Jurkat, Clone E6-1 (cell line): ENCODE results near the gene CNN2.

ENCODE experiments used
- DNase-seq: peaks from one replicate; pipeline ENCODE4 v3.0.0-alpha.2; 2011; ENCODE audit warnings: low read depth, low spot score
- H3K4me3 ChIP-seq: 2 replicates; pipeline ENCODE4 v1.5.1; 2011; ENCODE audit warnings: mild to moderate bottlenecking, low read length, control low read depth, moderate library complexity

The CNN2 gene

DNA sequence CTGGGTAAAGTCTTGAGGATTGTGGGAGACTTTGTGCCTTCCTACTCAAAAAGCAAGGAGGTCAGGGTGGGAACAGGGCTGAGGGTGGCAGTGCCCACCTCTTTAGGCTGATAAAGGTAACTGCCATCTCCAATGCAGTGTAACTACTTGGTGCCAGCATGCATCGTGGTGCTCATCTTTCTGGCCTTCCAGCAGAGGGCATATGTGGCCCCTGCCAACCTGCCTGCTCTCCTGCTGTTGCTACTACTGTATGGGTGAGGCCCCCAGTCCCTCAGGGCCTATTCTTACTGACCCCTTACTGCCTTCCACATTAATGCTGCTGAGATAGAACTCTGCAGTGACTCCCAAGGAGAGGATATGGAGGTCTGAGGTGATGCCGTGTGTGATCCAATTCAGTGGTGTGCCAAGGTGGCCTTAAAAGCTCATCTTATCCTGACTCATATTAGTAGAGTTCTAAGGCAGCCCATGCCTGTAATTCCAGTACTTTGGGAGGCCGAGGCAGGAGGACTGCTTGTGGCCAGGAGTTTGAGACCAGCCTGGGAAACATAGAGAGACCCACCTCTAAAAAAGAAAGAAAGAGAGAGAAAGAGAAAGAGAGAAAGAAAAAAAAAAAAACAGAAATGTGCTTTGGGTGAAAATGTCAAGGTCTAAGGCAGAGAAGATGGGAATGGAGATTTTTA, 30.9 kb downstream of the CNN2 start:
- DNase-seq, result peak; percentile 67
- H3K4me3 ChIP-seq, result no peak overlapping the region

DNA sequence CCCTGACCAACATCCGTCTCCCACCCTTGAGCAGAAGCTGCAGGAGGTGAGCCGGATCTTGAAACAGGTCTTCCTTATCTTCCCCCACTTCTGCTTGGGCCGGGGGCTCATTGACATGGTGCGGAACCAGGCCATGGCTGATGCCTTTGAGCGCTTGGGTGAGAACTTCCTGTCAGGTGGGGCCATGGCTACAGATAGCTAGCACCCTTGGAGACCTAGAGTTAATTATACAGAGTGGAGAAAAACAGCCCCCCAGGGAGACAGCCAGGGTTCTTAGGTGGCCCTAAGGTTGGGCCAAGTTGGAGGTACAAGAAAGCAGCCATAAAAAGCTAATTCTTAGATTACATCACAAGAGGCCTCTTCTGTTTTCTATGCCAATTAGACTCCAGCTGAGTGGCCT, 31.7 kb downstream of the CNN2 start:
- DNase-seq, result no peak
- no peak overlapping the region for H3K4me3 ChIP-seq

DNA sequence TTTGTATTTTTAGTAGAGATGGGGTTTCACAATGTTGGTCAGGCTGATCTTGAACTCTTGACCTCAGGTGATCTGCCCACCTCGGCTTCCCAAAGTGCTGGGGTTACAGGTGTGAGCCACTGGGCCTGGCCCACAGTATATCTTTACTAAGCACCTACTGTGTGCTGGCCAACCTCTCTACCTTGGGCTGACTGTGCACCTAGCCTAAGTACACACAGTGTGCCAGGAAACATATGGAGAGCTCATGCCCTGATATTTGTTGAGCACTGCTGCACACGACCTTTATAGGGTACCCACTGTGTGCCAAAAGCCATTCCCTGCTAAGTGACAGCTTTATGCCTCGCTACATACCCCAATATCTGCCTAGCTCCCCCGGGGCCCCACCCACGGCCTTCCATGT, 34.3 kb downstream of the CNN2 start:
- no peak for DNase-seq
- no peak overlapping the region for H3K4me3 ChIP-seq

DNA sequence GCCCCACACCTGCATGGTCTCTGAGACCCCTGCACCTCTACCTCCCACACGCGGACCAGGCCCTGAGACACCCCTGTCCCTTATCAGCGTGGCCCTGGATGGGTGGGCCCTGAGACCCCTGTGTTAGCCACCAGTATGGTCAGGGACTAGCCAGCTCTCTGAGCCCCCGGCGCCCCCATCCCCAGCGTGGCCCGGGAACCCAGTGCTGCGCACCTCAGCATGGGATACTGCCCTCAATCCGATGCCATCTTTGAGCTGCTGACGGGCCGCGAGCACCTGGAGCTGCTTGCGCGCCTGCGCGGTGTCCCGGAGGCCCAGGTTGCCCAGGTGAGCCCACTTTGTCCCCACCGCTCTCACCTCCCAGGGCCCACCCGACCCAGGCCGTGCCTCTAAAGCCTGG, 35.6 kb downstream of the CNN2 start:
- no peak for DNase-seq
- no peak overlapping the region for H3K4me3 ChIP-seq

DNA sequence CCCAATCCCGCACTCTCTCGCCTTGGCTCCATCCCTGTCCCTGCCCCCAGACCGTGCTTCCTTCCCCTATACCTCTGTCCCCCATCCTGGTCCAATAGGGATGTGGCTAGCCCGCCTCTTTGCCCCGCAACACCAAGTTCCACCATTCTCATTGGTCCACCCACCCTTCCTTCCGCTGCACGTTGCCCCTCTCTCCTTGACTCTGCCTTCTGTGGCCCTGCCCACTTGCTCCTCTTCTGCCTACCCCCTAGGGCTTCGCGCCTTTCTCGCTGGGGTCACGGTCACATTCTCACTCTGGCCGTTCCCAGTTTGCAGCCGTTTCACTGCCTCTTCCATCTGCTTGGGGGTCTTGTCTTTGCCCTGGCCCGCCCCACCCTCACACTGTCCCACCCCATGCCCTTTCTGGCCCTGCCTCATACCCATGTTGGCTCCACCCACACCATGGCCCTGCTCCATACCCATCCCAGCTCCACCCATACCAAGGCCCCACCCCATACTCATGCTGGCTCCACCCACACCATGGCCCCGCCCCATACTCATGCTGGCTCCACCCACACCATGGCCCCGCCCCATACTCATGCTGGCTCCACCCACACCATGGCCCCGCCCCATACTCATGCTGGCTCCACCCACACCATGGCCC, 36.1 kb downstream of the CNN2 start:
- DNase-seq, result no peak

DNA sequence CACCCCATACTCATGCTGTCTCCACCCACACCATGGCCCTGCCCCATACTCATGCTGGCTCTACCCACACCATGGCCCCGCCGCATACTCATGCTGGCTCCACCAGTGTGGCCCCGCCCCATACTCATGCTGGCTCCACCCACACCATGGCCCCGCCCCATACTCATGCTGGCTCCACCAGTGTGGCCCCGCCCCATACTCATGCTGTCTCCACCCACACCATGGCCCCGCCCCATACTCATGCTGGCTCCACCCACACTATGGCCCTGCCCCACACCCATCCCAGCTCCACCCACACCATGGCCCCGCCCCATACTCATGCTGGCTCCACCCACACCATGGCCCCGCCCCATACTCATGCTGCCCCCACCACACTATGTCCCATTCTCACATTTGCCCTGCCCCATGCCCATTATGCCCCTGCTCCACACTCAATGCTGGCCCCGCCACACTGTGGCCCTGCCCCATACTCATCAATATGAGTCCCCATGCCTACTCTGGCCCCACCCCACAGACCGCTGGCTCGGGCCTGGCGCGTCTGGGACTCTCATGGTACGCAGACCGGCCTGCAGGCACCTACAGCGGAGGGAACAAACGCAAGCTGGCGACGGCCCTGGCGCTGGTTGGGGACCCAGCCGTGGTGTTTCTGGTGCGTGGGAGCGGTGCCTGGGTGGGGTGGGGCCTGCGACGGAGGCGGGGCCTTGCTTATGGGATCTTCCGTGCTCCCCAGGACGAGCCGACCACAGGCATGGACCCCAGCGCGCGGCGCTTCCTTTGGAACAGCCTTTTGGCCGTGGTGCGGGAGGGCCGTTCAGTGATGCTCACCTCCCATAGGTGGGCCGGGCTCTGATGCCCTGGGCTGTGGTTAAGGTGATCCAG, 36.9 kb downstream of the CNN2 start:
- H3K4me3 ChIP-seq, result no peak overlapping the region
- DNase-seq, result no peak

More for the DNA sequence above, 36.1 kb downstream of the CNN2 start:
- no peak overlapping the region for H3K4me3 ChIP-seq

DNA sequence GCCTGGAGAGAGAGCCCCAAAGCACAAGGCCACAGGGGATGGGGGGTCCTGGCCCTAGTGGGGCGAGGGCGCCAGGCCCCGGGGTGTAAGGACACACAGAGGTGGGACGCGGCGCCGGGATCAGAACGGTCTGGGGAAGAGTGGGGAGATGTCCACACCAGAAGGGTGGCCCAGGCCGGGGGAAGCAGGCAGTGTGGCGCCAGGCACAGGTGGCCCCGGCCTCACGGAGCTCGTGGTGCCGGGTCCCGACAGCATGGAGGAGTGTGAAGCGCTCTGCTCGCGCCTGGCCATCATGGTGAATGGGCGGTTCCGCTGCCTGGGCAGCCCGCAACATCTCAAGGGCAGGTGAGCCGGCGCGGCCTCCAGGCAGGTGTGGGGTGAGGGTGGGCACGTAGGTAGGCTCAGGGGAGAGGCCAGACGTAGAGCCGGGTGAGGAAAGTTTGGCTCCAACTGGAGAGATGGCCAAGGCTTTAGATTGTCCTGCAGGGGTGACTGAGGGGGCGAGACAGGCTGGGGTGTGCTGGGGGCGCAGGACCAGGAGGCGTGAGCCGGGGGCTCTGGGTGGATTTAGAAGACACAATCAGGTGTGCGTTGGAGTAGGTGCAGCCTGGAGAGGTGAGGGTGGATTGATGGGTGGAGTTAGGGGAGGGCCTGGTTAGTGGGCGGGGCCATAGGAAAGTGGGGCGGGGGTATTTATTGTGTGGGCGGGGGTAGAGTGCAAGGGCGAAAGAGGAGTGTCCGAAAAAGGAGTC, 37.7 kb downstream of the CNN2 start:
- no peak overlapping the region for H3K4me3 ChIP-seq
- no peak for DNase-seq

DNA sequence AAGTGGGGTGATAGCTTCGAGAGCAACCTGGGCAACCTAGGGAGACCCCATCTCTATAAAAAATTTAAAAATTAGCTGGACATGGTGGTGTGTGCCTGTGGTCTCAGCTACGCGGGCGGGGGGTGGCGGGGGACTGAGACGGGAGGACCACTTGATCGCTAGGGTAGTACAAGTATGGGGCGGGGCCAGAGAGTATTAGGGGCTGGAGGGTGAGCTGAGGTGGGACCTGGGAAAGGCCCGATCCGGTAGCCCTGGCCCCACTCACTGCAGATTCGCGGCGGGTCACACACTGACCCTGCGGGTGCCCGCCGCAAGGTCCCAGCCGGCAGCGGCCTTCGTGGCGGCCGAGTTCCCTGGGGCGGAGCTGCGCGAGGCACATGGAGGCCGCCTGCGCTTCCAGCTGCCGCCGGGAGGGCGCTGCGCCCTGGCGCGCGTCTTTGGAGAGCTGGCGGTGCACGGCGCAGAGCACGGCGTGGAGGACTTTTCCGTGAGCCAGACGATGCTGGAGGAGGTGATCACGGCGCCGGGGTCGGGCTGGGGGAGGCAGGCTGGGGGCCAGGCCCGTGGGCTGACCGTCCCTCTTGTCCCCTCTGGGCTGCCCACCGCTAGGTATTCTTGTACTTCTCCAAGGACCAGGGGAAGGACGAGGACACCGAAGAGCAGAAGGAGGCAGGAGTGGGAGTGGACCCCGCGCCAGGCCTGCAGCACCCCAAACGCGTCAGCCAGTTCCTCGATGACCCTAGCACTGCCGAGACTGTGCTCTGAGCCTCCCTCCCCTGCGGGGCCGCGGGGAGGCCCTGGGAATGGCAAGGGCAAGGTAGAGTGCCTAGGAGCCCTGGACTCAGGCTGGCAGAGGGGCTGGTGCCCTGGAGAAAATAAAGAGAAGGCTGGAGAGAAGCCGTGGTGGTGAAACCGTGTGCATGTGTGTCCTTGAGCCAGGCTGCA, 38.5 kb downstream of the CNN2 start:
- DNase-seq, result peak; percentile 60
- H3K4me3 ChIP-seq, result peak overlapping the region; percentile 27

DNA sequence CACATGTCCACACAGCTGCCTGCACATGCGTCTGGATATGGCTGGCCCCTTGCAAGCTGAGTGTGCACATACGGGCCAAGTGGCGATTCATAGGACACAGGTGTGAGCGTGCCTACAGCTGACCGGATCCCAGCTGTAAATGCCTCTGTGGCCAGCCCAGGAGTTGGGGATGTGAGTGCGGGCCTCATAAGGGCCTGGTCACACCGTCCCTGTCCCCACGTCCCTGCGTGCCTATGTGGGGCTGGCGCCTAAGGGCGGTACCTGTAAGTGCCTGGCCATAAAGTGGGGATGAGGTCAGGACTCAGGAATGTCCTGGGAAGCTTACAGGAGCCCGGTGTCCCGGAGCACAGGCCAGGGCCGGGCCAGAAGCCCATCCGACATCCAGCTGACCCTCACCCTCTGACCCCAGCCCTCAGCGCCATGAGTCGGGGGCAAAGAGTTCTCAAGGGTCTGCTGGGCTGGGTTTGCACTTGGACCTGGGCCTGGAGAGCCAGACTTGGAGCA, 39.2 kb downstream of the CNN2 start:
- no peak overlapping the region; the same call in 1 of the 2 replicates for H3K4me3 ChIP-seq
- no peak for DNase-seq

DNA sequence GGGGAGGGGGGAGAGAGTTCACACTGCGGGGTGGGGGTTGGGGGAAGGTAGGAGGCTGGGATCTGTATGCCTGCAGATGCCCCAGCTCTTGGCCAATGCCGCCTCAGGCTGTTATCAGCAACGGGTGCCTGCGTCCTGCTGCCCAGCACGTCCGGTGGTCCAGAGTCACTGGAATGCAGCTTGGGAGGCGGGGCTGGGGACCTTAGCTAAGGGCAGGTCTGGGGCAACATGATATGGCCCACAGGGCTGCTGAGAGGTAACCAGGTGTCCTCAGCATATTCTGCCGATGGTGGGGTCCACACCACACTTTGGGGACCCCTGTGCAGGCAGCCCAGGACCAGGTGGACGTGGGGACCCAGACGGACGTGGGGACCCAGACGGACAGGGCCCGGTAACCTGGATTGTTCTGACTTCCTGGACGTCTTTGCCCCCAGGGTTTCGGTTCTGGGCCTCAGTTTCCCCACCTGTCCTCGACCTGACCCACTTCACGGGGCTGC, 39.9 kb downstream of the CNN2 start:
- DNase-seq, result no peak
- H3K4me3 ChIP-seq, result peak overlapping the region; percentile 53

DNA sequence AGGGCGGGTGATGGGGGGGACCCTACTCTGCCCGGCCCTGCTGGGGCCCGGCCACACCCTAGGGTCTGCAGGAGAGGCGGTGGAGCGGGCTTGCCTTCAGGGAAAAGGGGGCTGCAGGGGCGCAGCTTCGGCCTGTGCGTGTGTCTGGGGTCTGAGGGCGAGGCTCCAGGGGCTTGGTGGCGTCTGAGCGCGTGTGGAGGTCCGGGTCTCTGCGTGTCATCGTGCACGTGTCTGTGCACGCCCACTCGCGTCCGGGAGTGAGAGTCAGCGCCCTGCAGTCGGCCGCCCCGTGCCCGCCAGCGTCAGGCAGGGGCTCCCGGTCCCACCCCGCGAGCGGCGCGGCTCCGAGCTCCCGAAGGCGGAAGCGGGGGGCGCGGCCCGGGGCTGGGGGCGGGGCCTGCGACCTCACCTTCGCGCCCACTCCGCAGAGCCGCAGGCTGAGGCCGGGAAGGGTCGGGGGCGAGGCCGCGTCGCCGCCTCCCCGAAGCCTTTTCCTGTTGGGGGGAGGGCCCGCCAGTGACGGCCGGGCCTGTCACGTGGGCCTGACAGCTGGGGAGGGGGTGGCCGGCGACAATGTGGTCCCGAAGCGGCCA, 40.4 kb downstream of the CNN2 start, which contains the start of gene ARHGAP45:
ARHGAP45 (plus strand) TSS at position 420 of the 593 bp plus-strand sequence. CDS start 239 bp downstream, outside the sequence.
- H3K4me3 ChIP-seq, result peak within 1 kb of the TSS; percentile 89
- peak; percentile 81 for DNase-seq

DNA sequence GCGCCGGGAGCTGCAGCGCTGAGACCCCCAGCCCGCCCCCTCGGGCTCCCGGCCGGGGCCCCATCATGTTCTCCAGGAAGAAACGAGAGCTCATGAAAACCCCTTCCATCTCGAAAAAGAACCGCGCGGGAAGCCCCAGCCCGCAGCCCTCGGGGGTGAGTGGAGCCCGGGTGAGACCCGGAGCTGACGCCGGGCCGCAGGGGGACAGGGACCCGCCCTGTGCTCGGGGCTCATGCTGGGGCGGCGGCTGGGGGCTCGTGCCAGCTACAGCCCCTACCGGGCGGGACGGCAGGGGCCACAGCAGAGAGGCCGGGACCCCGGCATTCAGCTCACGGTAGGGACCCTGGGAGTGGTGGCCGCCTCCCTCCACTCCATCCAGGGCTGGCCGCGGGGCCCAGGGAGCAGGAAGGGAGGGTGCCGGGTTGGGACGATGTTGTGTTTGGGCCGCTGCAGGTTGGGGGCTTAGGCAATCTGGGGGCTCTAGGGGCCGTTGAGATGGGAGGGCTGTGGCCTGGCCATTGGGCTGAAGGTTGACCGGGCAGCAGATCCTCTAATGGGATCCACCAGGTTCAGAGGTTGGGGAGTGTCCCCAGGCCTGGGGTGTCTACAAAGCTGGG, 41.0 kb downstream of the CNN2 start:
- DNase-seq, result no peak

DNA sequence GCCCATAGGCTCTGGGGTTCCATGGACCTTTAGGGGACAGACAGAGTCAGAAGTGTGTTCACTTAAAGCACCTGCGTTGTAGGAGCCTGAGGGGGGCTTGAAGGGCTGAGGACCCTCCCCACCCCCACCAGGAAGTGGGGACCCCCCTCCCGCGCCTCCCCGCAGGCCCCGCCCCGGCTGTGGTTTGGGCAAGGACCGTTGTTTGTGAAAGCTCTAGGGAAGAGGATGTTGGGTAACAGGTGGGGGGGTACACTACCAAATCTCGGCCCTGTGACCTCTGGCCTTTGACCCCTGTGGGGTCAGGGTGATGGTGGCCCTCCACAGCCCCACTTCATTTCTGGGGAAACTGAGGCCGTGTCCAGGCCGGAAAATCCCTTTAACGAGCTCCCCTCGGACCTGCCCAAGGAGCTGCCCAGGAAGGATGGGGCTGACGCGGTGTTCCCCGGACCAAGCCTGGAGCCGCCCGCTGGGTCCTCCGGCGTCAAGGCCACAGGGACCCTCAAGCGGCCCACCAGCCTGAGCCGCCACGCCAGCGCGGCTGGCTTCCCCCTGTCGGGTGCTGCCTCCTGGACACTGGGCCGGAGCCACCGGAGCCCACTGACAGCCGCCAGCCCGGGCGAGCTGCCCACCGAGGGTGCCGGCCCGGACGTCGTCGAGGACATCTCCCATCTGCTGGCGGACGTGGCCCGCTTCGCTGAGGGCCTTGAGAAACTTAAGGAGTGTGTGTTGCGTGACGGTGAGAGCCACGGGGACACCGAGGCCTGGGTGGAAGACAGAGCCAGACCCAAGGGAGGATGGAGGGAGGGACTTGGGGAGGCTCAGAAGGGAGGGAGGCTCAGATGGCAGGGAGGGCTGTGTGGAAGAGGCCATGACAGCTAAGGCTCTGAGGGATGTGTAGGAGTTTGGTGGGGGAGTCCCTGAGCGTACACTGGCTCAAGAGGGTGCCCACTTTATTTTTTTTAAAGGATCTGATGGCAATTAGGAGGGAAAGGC, 41.9 kb downstream of the CNN2 start:
- peak; percentile 85 for DNase-seq
- H3K4me3 ChIP-seq, result peak overlapping the region; percentile 89

More for the DNA sequence above, 41.0 kb downstream of the CNN2 start:
- H3K4me3 ChIP-seq, result peak overlapping the region; percentile 89

DNA sequence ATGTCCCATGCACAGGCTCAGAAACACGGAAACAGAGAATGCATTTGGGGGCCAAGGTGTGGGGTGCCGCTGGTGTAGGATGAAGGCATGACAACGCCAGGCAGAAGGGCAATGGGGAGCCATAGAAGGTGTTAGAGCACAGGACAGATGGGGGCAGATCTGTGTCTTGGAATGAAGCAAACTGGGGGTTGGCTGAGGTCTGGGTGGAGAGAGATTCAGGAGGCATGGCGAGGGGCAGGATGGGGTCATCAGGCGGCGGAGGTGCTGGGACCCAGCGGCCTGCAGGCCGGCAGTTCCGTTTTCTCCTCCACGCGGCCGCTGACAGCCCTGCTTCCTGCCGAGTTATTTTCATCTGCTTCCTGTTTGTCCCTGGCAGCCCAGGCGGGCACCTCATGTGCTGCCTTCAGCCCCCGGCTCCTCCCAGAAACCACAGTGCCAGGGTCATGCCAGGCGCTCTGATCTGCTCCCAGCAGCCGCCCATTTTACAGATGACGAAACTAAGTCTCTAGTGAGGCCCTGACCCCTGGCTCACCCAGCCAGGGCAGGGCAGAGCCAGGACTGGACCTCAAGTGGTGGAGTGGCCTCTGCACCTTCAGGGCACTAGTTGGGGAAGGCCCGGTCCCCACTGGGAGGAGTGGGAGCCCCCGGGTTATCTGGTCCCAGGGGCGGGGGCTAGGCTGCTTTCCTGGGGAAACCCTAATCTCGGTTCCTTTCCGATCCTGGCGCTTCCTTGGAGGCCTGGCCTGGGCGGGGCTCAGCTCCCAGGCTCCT, 42.8 kb downstream of the CNN2 start:
- DNase-seq, result peak; percentile 71
- peak overlapping the region; percentile 89 for H3K4me3 ChIP-seq

DNA sequence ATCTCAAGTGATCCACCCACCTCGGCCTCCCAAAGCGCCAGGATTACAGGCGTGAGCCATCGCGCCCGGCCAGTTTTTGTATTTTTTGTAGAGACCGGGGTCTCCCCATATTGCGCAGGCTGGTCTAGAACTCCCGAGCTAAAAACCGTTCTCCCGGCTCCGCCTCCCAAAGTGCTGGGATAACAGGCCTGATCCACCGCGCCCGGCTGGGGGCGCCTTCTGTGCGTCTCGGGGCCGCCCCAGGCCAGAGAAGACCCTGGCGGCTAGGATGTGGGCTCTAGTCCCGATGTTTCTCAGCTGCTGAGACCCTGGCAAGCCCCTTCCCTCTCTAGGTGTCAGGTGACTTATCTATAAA, 44.1 kb downstream of the CNN2 start:
- no peak for DNase-seq
- H3K4me3 ChIP-seq, result no peak overlapping the region
